D341Med (cell line): Measurements from ENCODE around the gene OR11L1.
A peak's percentile ranks its signal among the peaks of the same experiment; 100 is the strongest.

Experiments used
- DNase-seq: peaks from one replicate; pipeline ENCODE4 v3.0.0; 2012; ENCODE audit warnings: low spot score

Gene OR11L1

GRCh38 chr1:247841796-247842195, at the start of gene OR11L1:
OR11L1 (minus strand) TSS chr1:247841896; CDS start chr1:247841896, 0 bp downstream.
- no peak for DNase-seq

- DNase-seq: no peak
Measured at GRCh38 chr1:247884797-247885413, 43.2 kb upstream of the OR11L1 start.

- no peak for DNase-seq
Measured at GRCh38 chr1:247883346-247883745, 41.6 kb upstream of the OR11L1 start.

- peak; percentile 78 for DNase-seq
Measured at GRCh38 chr1:247865416-247865815, 23.7 kb upstream of the OR11L1 start.

- DNase-seq: no peak
Measured at GRCh38 chr1:247864644-247865043, 22.9 kb upstream of the OR11L1 start.

GRCh38 chr1:247862756-247863155, 21.1 kb upstream of the OR11L1 start:
- DNase-seq: no peak

GRCh38 chr1:247857985-247858619, 16.4 kb upstream of the OR11L1 start:
- peak; percentile 56 for DNase-seq

GRCh38 chr1:247857069-247857984, 15.6 kb upstream of the OR11L1 start, which contains the start of gene TRIM58:
TRIM58 (plus strand) TSS chr1:247857187; CDS start chr1:247857247, 60 bp downstream.
- DNase-seq: peak; percentile 96

- no peak for DNase-seq
Measured at GRCh38 chr1:247855911-247856310, 14.2 kb upstream of the OR11L1 start.

GRCh38 chr1:247854899-247855545, 13.3 kb upstream of the OR11L1 start:
- no peak for DNase-seq

- DNase-seq: no peak
Measured at GRCh38 chr1:247849616-247850015, 7.9 kb upstream of the OR11L1 start.

- DNase-seq: no peak
Measured at GRCh38 chr1:247848346-247848745, 6.7 kb upstream of the OR11L1 start.

GRCh38 chr1:247845693-247846017, 4.0 kb upstream of the OR11L1 start:
- no peak for DNase-seq

- no peak for DNase-seq
Measured at GRCh38 chr1:247845011-247845692, 3.5 kb upstream of the OR11L1 start.

GRCh38 chr1:247843411-247843810, 1.7 kb upstream of the OR11L1 start:
- peak; percentile 64 for DNase-seq

GRCh38 chr1:247840818-247841217, 878 bp downstream of the OR11L1 start:
- no peak for DNase-seq

GRCh38 chr1:247833601-247834000, 8.1 kb downstream of the OR11L1 start:
- no peak for DNase-seq

- no peak for DNase-seq
Measured at GRCh38 chr1:247829656-247830055, 12.0 kb downstream of the OR11L1 start.

GRCh38 chr1:247825362-247825761, 16.3 kb downstream of the OR11L1 start:
- no peak for DNase-seq

- no peak for DNase-seq
Measured at GRCh38 chr1:247824023-247824422, 17.7 kb downstream of the OR11L1 start, which contains the start of gene OR14A16. OR14A16 (minus strand) TSS chr1:247824119; CDS start chr1:247815729, 8,390 bp downstream.

GRCh38 chr1:247822060-247822459, 19.6 kb downstream of the OR11L1 start:
- peak; percentile 63 for DNase-seq

GRCh38 chr1:247812637-247813036, 29.1 kb downstream of the OR11L1 start:
- DNase-seq: no peak
